DOHH2 (cell line): ENCODE measurements around the gene KL.

Source experiments
- EZH2phosphoT487 ChIP-seq: fragments of 200-600 bp; sonication (generic); IDR thresholded peaks from 2 replicates; pipeline ENCODE4 v1.6.1; 2017; ENCODE audit warnings: borderline replicate concordance, mild to moderate bottlenecking, antibody characterized with exemption, low read length, moderate library complexity, mixed read lengths
- TF ChIP-seq, protein P1 (sequence below): fragments of 200-600 bp; sonication (generic); IDR thresholded peaks from one replicate; pipeline ENCODE4 v1.5.1; 2014; ENCODE audit warnings: antibody characterized with exemption, mild to moderate bottlenecking, low read depth, low read length; ENCODE audit not compliant: poor library complexity, severe bottlenecking

DNA sequence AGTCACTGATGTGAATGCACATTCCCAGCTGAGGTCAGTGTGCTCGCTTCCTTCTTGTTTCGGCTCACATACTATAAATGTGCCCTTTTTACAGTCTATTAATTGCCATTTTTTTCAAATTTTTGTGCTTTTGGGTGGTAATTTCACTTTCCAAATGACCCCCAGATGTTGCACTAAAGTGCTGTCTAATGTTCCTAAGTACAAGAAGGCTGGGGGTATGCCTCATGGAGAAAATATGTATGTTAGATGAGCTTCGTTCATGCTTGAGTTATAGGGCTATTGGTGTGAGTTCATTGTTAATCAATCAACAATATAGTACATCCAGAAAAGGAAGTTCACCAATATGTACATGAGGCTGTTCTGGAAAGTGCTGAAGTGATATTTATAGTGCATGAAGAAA is 84.7 kb downstream of the KL start:
- TF ChIP-seq, protein P1, sequence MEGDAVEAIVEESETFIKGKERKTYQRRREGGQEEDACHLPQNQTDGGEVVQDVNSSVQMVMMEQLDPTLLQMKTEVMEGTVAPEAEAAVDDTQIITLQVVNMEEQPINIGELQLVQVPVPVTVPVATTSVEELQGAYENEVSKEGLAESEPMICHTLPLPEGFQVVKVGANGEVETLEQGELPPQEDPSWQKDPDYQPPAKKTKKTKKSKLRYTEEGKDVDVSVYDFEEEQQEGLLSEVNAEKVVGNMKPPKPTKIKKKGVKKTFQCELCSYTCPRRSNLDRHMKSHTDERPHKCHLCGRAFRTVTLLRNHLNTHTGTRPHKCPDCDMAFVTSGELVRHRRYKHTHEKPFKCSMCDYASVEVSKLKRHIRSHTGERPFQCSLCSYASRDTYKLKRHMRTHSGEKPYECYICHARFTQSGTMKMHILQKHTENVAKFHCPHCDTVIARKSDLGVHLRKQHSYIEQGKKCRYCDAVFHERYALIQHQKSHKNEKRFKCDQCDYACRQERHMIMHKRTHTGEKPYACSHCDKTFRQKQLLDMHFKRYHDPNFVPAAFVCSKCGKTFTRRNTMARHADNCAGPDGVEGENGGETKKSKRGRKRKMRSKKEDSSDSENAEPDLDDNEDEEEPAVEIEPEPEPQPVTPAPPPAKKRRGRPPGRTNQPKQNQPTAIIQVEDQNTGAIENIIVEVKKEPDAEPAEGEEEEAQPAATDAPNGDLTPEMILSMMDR: no peak
- TF ChIP-seq EZH2phosphoT487: no peak
